AG04450 (cell line): Measurements from ENCODE around the gene KRT76. TPM values are rescaled to one million over a fixed set of nuclear protein-coding genes. Genes with fewer than 3 reads are reported as not detected.

ENCODE experiments used
- CTCF ChIA-PET: fragments of 300-600, 350-600 bp; formaldehyde crosslinking; extraction: SDS; loops from one replicate; lab custom pipeline; 2022; ENCODE audit warnings: antibody characterized with exemption, inconsistent platforms; lab: Charles Lee
- POLR2A ChIA-PET: fragments of 350-600 bp; formaldehyde crosslinking; extraction: SDS; loops from one replicate; lab custom pipeline; 2021; ENCODE audit warnings: antibody characterized with exemption, inconsistent platforms; lab: Yijun Ruan, JAX
- DNase-seq: peaks from one replicate; pipeline ENCODE4 v3.0.0-alpha.2; 2011; ENCODE audit warnings: low read depth, low spot score
- H3K27ac ChIP-seq: one replicate; pipeline ENCODE4 v1.5.1; 2012; ENCODE audit warnings: low read depth, low read length, control low read depth
- H3K27me3 ChIP-seq: one replicate; pipeline ENCODE4 v1.6.0; 2012; ENCODE audit warnings: low read length; ENCODE audit not compliant: control insufficient read depth, insufficient read depth
- H3K4me3 ChIP-seq: 2 replicates; pipeline ENCODE4 v1.5.1; 2011; ENCODE audit warnings: mild to moderate bottlenecking, low read depth, low read length, control low read depth
- H3K9me3 ChIP-seq: 2 replicates; pipeline ENCODE4 v1.5.1; 2012; ENCODE audit warnings: low read length; ENCODE audit not compliant: control insufficient read depth, insufficient read depth
- polyA plus RNA-seq: library from polyadenylated mRNA; depleted of rRNA; stranded (reverse); fragments of >200 nt; gene quantifications from 2 replicates; pipeline ENCODE4 v1.2.3, GENCODE V29; 2011
- TF ChIP-seq, protein P1 (sequence below): IDR thresholded peaks from 2 replicates; pipeline ENCODE4 v1.5.1; 2011; ENCODE audit warnings: low read depth, low read length, control low read depth, inconsistent platforms

KRT76 gene
- polyA plus RNA-seq, 1 experiment, result not detected

DNA sequence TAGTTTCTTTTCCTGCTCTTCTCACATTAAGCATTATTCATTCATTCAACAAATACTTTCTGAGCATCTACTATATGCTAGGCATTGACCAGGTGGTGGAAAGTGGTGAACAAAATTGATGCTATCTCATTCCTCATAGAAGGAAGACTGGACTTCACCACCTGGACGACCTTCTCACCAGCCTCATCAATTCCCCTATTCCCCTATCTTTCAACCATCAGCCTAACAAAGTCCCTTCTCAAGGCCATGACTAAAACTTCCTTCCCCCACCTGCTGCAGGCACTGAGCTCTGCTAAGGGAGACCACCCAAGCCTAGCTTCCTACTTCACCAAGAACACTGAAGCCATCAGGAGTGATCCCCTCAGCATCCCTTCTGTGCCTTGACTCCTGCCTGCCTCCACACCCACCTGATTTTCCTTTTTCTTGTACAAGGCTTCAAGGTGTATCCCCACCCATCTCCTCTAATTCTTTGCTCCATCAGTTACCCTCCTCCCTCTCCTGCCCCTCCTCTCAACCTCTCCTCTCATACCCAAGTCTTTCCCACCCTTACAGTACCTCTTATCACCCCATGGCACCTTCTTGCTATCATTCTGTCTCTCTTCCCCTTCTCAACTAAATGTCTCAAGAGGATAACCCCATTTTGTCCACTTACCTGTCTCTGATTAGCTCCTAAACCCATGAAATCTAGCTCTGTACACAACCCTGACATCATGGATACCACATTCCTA is 19.5 kb downstream of the KRT76 start:
- Histone ChIP-seq H3K27me3 (peaks cover 7% of the 10 kb centered on the region), H3K27ac (no peak overlapping the region), H3K9me3 (peaks cover 10% of the 10 kb centered on the region; the same call in 1 of the 2 replicates), H3K4me3 (no peak overlapping the region)
- ChIA-PET CTCF (interaction anchor here (0.5 kb wide), 1 partner anchor 978 kb away, joined by 4 read pairs; no protein-coding TSS in a partner anchor), POLR2A (no interaction called here)
- TF ChIP-seq, protein P1, sequence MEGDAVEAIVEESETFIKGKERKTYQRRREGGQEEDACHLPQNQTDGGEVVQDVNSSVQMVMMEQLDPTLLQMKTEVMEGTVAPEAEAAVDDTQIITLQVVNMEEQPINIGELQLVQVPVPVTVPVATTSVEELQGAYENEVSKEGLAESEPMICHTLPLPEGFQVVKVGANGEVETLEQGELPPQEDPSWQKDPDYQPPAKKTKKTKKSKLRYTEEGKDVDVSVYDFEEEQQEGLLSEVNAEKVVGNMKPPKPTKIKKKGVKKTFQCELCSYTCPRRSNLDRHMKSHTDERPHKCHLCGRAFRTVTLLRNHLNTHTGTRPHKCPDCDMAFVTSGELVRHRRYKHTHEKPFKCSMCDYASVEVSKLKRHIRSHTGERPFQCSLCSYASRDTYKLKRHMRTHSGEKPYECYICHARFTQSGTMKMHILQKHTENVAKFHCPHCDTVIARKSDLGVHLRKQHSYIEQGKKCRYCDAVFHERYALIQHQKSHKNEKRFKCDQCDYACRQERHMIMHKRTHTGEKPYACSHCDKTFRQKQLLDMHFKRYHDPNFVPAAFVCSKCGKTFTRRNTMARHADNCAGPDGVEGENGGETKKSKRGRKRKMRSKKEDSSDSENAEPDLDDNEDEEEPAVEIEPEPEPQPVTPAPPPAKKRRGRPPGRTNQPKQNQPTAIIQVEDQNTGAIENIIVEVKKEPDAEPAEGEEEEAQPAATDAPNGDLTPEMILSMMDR, result no peak
- DNase-seq, result no peak

DNA sequence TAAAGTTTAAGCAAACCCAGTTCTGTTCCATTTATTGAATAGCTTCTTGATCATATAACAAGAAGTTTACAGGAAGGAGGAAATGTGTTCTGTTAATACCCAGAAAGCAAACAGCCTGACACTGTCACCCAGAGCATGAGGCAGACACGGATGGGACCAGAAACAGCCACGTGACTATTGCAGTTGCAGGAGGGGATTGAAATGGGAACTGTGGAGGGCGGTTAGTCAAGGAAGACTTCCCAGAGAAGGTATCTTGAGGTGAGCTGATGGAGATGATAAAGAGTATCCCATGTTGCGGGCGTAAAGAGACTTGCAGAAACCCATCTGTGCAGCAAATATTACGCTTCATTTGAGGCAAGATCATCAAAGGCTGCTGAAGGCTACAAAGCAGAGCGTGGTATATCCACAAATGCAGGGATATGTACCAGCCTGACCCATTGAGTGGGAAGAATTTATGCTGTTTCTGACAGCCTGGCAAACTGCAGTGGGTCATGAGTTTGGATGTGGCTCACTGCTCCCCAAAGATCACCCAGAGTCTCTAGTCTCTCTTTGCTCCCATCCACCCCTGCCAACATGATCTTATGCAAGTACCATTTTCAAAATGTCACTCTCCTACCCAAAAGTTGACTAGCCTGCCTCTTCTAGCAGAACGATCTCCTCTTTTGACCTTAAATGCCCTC is 20.7 kb downstream of the KRT76 start:
- peaks cover 7% of the 10 kb centered on the region for H3K27me3 ChIP-seq
- no peak overlapping the region for H3K27ac ChIP-seq
- no peak overlapping the region for H3K4me3 ChIP-seq
- peaks cover 10% of the 10 kb centered on the region; the same call in 1 of the 2 replicates for H3K9me3 ChIP-seq
- ChIA-PET CTCF (no interaction called here), POLR2A (no interaction called here)
- TF ChIP-seq, protein P1, result no peak
- DNase-seq, result no peak

DNA sequence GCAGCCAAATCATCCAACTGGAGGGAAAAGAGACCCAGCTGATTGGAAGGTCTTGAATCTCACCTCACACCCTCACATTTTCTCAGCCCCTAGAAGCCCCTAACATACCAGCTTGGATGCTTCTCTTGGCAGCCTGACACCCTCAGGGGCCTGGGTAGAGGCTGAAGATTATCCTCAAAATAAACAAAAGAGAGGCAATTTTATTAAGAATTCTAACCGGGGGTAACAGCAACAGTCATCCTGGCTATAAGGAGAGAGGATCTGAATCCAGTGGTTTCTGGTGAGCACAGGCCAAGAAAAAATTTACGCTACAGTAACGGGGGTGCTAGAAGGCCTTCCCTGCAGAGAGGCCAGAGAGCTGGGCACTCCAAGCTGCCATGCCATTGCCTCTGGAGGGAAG is 21.6 kb downstream of the KRT76 start:
- CTCF ChIA-PET, result no interaction called here
- peaks cover 7% of the 10 kb centered on the region for H3K27me3 ChIP-seq
- POLR2A ChIA-PET, result no interaction called here
- TF ChIP-seq, protein P1, result no peak
- H3K27ac ChIP-seq, result no peak overlapping the region
- no peak overlapping the region for H3K4me3 ChIP-seq
- H3K9me3 ChIP-seq, result peaks cover 7% of the 10 kb centered on the region; the same call in 1 of the 2 replicates
- no peak for DNase-seq

DNA sequence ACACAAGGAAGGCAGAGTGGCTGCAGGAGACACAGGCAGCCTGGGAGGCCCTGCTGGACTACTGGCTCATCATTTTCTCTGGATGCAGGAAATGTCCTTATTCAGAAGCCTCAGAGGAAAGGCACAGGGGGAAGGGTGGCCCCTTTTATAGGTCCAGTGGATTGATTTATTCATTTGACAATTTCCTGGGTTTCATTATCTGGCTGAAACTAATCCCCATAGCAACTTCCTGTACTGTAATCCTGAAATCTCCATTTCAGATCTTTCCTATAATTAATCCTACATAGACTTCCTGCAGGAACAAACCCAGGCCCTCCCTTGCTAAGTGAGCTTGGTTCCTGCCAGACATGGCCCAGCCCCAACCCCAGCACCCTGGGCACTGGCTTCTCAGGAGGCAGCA is 23.0 kb downstream of the KRT76 start:
- TF ChIP-seq, protein P1, result no peak
- Histone ChIP-seq H3K27ac (no peak overlapping the region), H3K4me3 (no peak overlapping the region), H3K27me3 (peaks cover 7% of the 10 kb centered on the region), H3K9me3 (no peaks in the 10 kb centered on the region)
- DNase-seq, result no peak
- POLR2A ChIA-PET, result no interaction called here
- CTCF ChIA-PET, result no interaction called here

DNA sequence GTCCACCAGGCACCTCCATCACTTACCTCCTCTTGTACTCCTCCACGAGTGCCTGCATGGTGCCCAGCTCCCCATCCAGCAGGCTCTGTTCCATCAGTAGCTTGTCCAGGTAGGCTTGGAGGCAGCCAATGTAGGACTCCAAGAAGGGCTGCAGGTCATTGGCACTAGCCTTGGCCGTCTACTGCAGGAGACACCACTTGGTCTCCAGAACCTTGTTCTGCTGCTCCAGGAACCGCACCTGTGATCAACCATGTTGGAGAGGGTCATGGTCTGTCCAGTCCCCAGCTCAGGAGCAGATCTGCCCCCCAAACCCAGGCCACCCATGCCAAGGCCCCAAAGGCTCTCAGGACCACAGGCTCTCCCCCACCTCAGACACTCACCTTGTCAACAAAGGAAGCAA is 23.9 kb downstream of the KRT76 start:
- no peak for DNase-seq
- Histone ChIP-seq H3K27ac (no peak overlapping the region), H3K9me3 (no peaks in the 10 kb centered on the region), H3K4me3 (no peak overlapping the region), H3K27me3 (peaks cover 9% of the 10 kb centered on the region)
- TF ChIP-seq, protein P1, result no peak
- ChIA-PET CTCF (no interaction called here), POLR2A (no interaction called here)
